WTC11 (cell line): ENCODE measurements around the gene AADACL4.

ENCODE experiments used
- AFF4 ChIP-seq: sonication (generic); formaldehyde crosslinking; IDR thresholded peaks from 2 replicates; pipeline ENCODE4 v1.8.1; 2023; ENCODE audit warnings: mild to moderate bottlenecking, missing genetic modification reagents, borderline replicate concordance
- ATF3 ChIP-seq: sonication (generic); formaldehyde crosslinking; conservative IDR thresholded peaks from 2 replicates; pipeline ENCODE4 v1.8.1; 2022; ENCODE audit warnings: mild to moderate bottlenecking, missing genetic modification reagents
- CREM ChIP-seq: sonication (generic); formaldehyde crosslinking; IDR thresholded peaks from 2 replicates; pipeline ENCODE4 v1.8.1; 2022; ENCODE audit warnings: mild to moderate bottlenecking, missing genetic modification reagents, moderate library complexity
- CTCF ChIP-seq: fragments of 200-600 bp; IDR thresholded peaks from 2 replicates; pipeline ENCODE4 v1.8.0; 2022; ENCODE audit warnings: antibody characterized with exemption
- E2F1 ChIP-seq: sonication (generic); formaldehyde crosslinking; IDR thresholded peaks from 2 replicates; pipeline ENCODE4 v1.8.0; 2022; ENCODE audit warnings: mild to moderate bottlenecking, missing genetic modification reagents
- ELF4 ChIP-seq: sonication (generic); formaldehyde crosslinking; IDR thresholded peaks from 2 replicates; pipeline ENCODE4 v1.8.1; 2022; ENCODE audit warnings: low read depth, mild to moderate bottlenecking, moderate library complexity, missing genetic modification reagents
- FOXP4 ChIP-seq: sonication (generic); formaldehyde crosslinking; IDR thresholded peaks from 2 replicates; pipeline ENCODE4 v1.8.0; 2022; ENCODE audit warnings: mild to moderate bottlenecking, missing genetic modification reagents
- JUN ChIP-seq: sonication (generic); formaldehyde crosslinking; IDR thresholded peaks from 2 replicates; pipeline ENCODE4 v1.8.0; 2023; ENCODE audit warnings: mild to moderate bottlenecking, missing genetic modification reagents
- NFYB ChIP-seq: sonication (generic); formaldehyde crosslinking; conservative IDR thresholded peaks from 2 replicates; pipeline ENCODE4 v1.8.0; 2022; ENCODE audit warnings: low read depth, missing genetic modification reagents
- TCF7 ChIP-seq: sonication (generic); formaldehyde crosslinking; IDR thresholded peaks from 2 replicates; pipeline ENCODE4 v1.8.0; 2022; ENCODE audit warnings: mild to moderate bottlenecking, low read depth, missing genetic modification reagents, moderate library complexity
- TEAD4 ChIP-seq: sonication (generic); formaldehyde crosslinking; IDR thresholded peaks from 2 replicates; pipeline ENCODE4 v1.8.0; 2022; ENCODE audit warnings: mild to moderate bottlenecking, missing genetic modification reagents
- ZNF416 ChIP-seq: fragments of 250-450 bp; sonication (Bioruptor Pico); IDR thresholded peaks from 2 replicates; pipeline ENCODE4 v1.9.0; 2021; ENCODE audit warnings: mild to moderate bottlenecking, inconsistent platforms

- TF ChIP-seq CTCF (no peak), FOXP4 (CRISPR knock-in tag) (no peak), TEAD4 (CRISPR knock-in tag) (no peak), E2F1 (CRISPR knock-in tag) (no peak), CREM (CRISPR knock-in tag) (no peak), NFYB (CRISPR knock-in tag) (no peak), AFF4 (CRISPR knock-in tag) (no peak), JUN (CRISPR knock-in tag) (no peak), ATF3 (CRISPR knock-in tag) (no peak), ZNF416 (CRISPR knock-in tag) (no peak), TCF7 (CRISPR knock-in tag) (no peak), ELF4 (CRISPR knock-in tag) (no peak)
Measured at GRCh38 chr1:12610305-12610935, 33.5 kb upstream of the AADACL4 start.
